ENCODE measurements around the gene JMJD1C. TPM values are rescaled to one million over a fixed set of nuclear protein-coding genes. Genes with fewer than 3 reads are reported as not detected.

The JMJD1C gene
- total RNA-seq, 2 experiments from 2014 or later = 389 to 399 TPM

DNA sequence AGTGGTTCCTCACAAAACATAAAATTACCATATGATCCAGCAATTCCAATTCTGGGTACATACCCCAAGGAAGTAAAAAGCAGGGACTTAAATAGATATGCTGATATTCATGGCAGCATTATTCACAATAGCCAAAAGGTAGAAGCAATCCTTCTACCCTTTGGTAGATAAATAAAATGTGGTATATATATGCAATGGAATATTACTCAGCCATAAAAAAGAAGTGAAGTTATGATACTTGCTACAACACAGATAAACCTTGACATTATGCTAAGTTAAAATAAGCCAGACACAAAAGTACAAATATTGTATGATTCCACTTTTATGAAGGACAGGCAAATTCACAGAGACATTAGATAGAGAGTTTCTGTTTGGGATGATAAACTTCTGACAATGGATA is 13.3 kb downstream of the JMJD1C start:
- H3K4me3 ChIP-seq (ENCODE audit: low read length) = no peak overlapping the region
- H3K9me3 Mint-ChIP-seq = no peaks in the 10 kb centered on the region
- DNase-seq (no peak), ATAC-seq (ENCODE audit: poor library complexity) (no peak)
- intact Hi-C loops (cut with DNase I, micrococcal nuclease) = no loop called here
- CTCF ChIA-PET = no interaction called here
- H3K36me3 ChIP-seq (ENCODE audit: insufficient read depth, low read length) = no peaks in the 10 kb centered on the region
- POLR2A ChIA-PET = no interaction called here
- TF ChIP-seq, protein P1, sequence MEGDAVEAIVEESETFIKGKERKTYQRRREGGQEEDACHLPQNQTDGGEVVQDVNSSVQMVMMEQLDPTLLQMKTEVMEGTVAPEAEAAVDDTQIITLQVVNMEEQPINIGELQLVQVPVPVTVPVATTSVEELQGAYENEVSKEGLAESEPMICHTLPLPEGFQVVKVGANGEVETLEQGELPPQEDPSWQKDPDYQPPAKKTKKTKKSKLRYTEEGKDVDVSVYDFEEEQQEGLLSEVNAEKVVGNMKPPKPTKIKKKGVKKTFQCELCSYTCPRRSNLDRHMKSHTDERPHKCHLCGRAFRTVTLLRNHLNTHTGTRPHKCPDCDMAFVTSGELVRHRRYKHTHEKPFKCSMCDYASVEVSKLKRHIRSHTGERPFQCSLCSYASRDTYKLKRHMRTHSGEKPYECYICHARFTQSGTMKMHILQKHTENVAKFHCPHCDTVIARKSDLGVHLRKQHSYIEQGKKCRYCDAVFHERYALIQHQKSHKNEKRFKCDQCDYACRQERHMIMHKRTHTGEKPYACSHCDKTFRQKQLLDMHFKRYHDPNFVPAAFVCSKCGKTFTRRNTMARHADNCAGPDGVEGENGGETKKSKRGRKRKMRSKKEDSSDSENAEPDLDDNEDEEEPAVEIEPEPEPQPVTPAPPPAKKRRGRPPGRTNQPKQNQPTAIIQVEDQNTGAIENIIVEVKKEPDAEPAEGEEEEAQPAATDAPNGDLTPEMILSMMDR (IDR thresholded peaks at IDR 0.05) = no peak
- no peak overlapping the region for H3K27ac ChIP-seq (ENCODE audit: low read depth in 1 of 2, low read length in 2 of 2)
- peaks cover 15% of the 10 kb centered on the region for H3K36me3 Mint-ChIP-seq (ENCODE audit: low read depth)
- H3K27me3 Mint-ChIP-seq = no peaks in the 10 kb centered on the region
- H3K4me1 ChIP-seq (ENCODE audit: insufficient read depth, low read length) = no peaks in the 10 kb centered on the region
- H3K4me3 Mint-ChIP-seq = no peak overlapping the region
- peaks cover 40% of the 10 kb centered on the region for H3K4me1 Mint-ChIP-seq (ENCODE audit: low read depth)
- peaks cover 0 to 4% of the 10 kb centered on the region in 2 experiments for H3K9me3 ChIP-seq (ENCODE audit: control insufficient read depth in 1 of 2, insufficient read depth in 1 of 2, low read length in 2 of 2)
- H3K27ac Mint-ChIP-seq = no peak overlapping the region
- no peaks in the 10 kb centered on the region for H3K27me3 ChIP-seq (ENCODE audit: control insufficient read depth in 1 of 2, insufficient read depth in 2 of 2, low read length in 2 of 2)

DNA sequence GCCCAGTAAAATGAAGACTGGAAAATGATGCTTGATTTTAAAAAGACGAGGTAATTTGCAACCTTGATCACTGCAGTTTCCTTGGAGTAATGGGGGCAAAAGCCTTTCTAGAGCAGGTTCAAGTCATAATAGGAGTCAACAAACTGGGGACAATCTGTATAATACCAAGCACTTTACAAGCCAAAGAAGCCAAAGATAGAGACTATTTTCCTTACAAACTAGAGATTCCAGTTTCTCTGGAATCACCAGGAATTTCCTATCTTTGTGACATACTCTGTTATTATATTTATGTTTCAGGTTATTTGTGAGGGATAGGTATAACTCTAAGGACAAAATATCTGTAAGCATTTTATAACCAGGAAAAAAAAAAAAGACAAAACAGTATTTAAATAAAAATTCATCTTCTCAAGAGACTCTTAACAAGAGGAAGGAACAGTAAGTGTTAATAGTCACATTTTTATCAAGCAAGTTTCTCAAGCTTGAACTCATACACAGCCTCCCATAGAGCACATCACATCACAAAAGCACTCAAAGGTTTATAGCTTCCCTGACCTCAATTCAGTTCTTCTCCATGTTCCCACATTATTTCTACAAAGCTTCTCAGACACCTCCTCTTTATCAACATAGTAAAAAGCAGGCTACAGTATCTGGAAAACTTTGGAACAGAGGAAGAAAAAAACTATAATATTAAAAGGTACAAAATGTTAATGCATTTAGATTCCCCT is 18.9 kb downstream of the JMJD1C start:
- Histone ChIP-seq H3K4me1 (ENCODE audit: insufficient read depth, low read length) (no peaks in the 10 kb centered on the region), H3K27ac (ENCODE audit: low read depth in 1 of 2, low read length in 2 of 2) (no peak overlapping the region), H3K4me3 (ENCODE audit: low read length) (no peak overlapping the region), H3K27me3 (ENCODE audit: control insufficient read depth in 1 of 2, insufficient read depth in 2 of 2, low read length in 2 of 2) (no peaks in the 10 kb centered on the region), H3K9me3 (ENCODE audit: control insufficient read depth in 1 of 2, insufficient read depth in 1 of 2, low read length in 2 of 2) (no peaks in the 10 kb centered on the region), H3K36me3 (ENCODE audit: insufficient read depth, low read length) (no peaks in the 10 kb centered on the region)
- Mint-ChIP-seq H3K9me3 (no peaks in the 10 kb centered on the region), H3K36me3 (ENCODE audit: low read depth) (no peaks in the 10 kb centered on the region), H3K27ac (no peak overlapping the region), H3K4me3 (no peak overlapping the region), H3K4me1 (ENCODE audit: low read depth) (peaks cover 53% of the 10 kb centered on the region), H3K27me3 (no peaks in the 10 kb centered on the region)
- TF ChIP-seq, protein P1 (IDR thresholded peaks at IDR 0.05) = no peak
- no peak for DNase-seq
- CTCF ChIA-PET = interaction anchor here (1.0 kb wide), 1 partner anchor 20 kb away, joined by 3 read pairs; no protein-coding TSS in a partner anchor
- ATAC-seq (ENCODE audit: poor library complexity) = no peak
- intact Hi-C loops (cut with DNase I, micrococcal nuclease) = no loop called here
- POLR2A ChIA-PET = no interaction called here

DNA sequence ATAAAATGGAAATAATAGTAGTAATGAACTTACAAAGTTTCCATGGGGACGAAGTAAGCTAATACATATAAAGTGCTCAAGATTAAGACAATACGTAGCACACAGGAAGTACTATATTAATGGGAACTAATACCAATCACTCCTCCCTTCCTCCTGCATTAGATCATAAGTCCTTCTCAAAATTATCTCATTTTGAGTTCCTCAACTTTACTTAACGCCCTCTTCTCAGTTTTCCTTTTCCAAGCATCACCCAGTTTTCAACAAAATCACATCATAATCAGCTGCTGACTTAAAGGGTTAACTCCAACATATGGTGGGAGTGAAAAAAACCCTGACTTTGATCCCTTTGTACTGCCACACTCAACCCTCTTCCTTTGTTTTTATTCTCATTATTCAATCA is 24.4 kb downstream of the JMJD1C start:
- Mint-ChIP-seq H3K4me1 (ENCODE audit: low read depth) (peaks cover 45% of the 10 kb centered on the region), H3K36me3 (ENCODE audit: low read depth) (no peaks in the 10 kb centered on the region), H3K27me3 (no peaks in the 10 kb centered on the region), H3K27ac (no peak overlapping the region), H3K4me3 (no peak overlapping the region), H3K9me3 (no peaks in the 10 kb centered on the region)
- no peak for DNase-seq
- H3K9me3 ChIP-seq (ENCODE audit: control insufficient read depth in 1 of 2, insufficient read depth in 1 of 2, low read length in 2 of 2) = no peaks in the 10 kb centered on the region
- H3K36me3 ChIP-seq (ENCODE audit: insufficient read depth, low read length) = no peaks in the 10 kb centered on the region
- H3K27me3 ChIP-seq (ENCODE audit: control insufficient read depth in 1 of 2, insufficient read depth in 2 of 2, low read length in 2 of 2) = no peaks in the 10 kb centered on the region
- ChIA-PET POLR2A (no interaction called here), CTCF (no interaction called here)
- TF ChIP-seq, protein P1 (IDR thresholded peaks at IDR 0.05) = no peak
- no peak overlapping the region for H3K4me3 ChIP-seq (ENCODE audit: low read length)
- ATAC-seq (ENCODE audit: poor library complexity) = no peak
- H3K27ac ChIP-seq (ENCODE audit: low read depth in 1 of 2, low read length in 2 of 2) = no peak overlapping the region
- intact Hi-C loops (cut with DNase I, micrococcal nuclease) = no loop called here
- no peaks in the 10 kb centered on the region for H3K4me1 ChIP-seq (ENCODE audit: insufficient read depth, low read length)

All from CD4-positive, alpha-beta T cell (primary cell).